ENCODE results near the gene SPTB. TPM values are rescaled to one million over a fixed set of nuclear protein-coding genes. Genes with fewer than 3 reads are reported as not detected.

SPTB gene
- total RNA-seq, 4 donors from 2014 or later: 1.1 to 3.5 (median 1.4) TPM

GRCh38 chr14:64855721-64856528 lies 23.8 kb downstream of the SPTB start:
- TF ChIP-seq CTCF (IDR thresholded peaks at IDR 0.05): no peak
- DNase-seq (ENCODE audit: low spot score) (no peak), ATAC-seq (ENCODE audit: low FRiP score) (no peak)

GRCh38 chr14:64850369-64851137 lies 29.2 kb downstream of the SPTB start:
- DNase-seq (ENCODE audit: low spot score) (no peak), ATAC-seq (ENCODE audit: low FRiP score) (no peak)
- TF ChIP-seq CTCF (IDR thresholded peaks at IDR 0.05): no peak

GRCh38 chr14:64849940-64850339 lies 29.8 kb downstream of the SPTB start:
- no peak for TF ChIP-seq CTCF (IDR thresholded peaks at IDR 0.05)
- ATAC-seq (ENCODE audit: low FRiP score): no peak
- DNase-seq (ENCODE audit: low spot score): no peak

- ATAC-seq (ENCODE audit: low FRiP score): no peak
- TF ChIP-seq CTCF (IDR thresholded peaks at IDR 0.05): no peak
- DNase-seq (ENCODE audit: low spot score): no peak
These were observed 31.5 kb downstream of the SPTB start for GRCh38 chr14:64848239-64848638.

DNA sequence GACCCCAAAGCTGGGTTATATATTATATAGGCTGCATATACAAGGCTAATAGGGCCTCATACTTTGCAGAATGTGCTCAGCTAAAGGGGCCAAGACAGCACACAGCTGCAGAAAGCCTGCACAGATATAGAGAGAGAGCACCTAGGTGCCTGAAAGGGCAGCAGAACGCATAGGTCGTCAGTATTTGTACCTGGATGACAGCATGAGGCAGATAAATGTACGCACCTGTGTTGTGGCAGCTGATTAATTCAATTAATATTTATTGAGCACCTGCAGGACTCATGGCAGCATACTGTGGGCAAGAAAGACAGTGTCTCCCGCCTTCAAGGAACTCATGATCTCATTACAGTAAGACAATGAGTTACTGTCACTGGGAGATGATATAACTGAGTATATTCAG lies 33.4 kb downstream of the SPTB start:
- DNase-seq (ENCODE audit: low spot score): no peak
- no peak for ATAC-seq (ENCODE audit: low FRiP score)
- TF ChIP-seq CTCF (IDR thresholded peaks at IDR 0.05): no peak

DNA sequence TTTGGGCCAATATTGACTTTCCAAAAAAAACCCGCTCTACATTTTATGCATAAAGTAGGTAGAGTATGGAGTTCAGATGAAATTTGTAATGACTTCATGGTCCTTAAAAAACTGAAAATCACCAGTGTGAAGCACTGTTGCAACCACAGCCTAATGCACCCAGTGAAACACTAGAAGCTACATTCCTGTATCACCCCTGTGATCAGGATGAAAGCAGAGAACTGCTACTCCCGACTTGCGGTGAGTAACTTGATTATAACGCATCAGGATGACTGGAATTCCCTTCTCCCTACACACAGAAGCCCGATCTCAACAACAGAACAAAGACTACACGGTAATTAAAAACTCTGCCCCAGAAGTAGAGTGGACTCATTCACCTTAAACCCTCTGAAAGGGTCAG lies 33.8 kb downstream of the SPTB start:
- DNase-seq (ENCODE audit: low spot score) (no peak), ATAC-seq (ENCODE audit: low FRiP score) (no peak)
- no peak for TF ChIP-seq CTCF (IDR thresholded peaks at IDR 0.05)

All from omental fat pad (tissue), 4 donors.